IPS-15b (cell line): ENCODE results near the gene BST1.

ENCODE experiments used
- H3K27me3 ChIP-seq: one replicate; pipeline ENCODE4 v1.6.1; 2013; ENCODE audit warnings: low read length; ENCODE audit not compliant: control insufficient read depth, insufficient read depth
- H3K36me3 ChIP-seq: one replicate; pipeline ENCODE4 v1.6.1; 2013; ENCODE audit warnings: low read length; ENCODE audit not compliant: control insufficient read depth, insufficient read depth
- H3K4me1 ChIP-seq: one replicate; pipeline ENCODE4 v1.6.1; 2013; ENCODE audit warnings: mild to moderate bottlenecking, low read length; ENCODE audit not compliant: control insufficient read depth, insufficient read depth
- H3K4me3 ChIP-seq: one replicate; pipeline ENCODE4 v1.5.1; 2013; ENCODE audit warnings: low read depth, low read length
- H3K9ac ChIP-seq: one replicate; pipeline ENCODE4 v1.6.1; 2013; ENCODE audit warnings: low read depth, mild to moderate bottlenecking, low read length
- H3K9me3 ChIP-seq: one replicate; pipeline ENCODE4 v1.6.1; 2013; ENCODE audit warnings: mild to moderate bottlenecking, low read length; ENCODE audit not compliant: control insufficient read depth, insufficient read depth

BST1 gene

DNA sequence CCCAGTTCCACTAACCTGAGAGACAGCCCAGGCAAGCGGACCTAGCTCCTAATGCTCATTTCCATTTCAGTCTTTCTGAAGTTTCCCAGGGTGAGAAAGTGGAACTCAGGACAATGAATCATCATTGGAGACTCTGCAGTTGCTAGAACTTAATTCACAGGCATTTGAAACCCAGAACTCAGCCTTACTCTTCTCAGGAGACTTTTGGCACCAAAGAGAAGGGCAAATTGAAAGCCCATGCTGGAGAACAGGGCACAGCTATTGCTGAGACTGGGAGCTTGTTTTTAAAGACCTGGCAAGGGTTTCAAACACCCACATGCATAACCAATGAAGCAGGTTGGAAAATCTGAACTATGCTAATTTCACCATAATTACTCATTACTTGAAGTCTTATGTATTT is 36.0 kb downstream of the BST1 start:
- Histone ChIP-seq H3K27me3 (no peaks in the 10 kb centered on the region), H3K4me3 (no peak overlapping the region), H3K9me3 (no peaks in the 10 kb centered on the region), H3K9ac (no peak overlapping the region), H3K36me3 (no peaks in the 10 kb centered on the region), H3K4me1 (no peaks in the 10 kb centered on the region)

DNA sequence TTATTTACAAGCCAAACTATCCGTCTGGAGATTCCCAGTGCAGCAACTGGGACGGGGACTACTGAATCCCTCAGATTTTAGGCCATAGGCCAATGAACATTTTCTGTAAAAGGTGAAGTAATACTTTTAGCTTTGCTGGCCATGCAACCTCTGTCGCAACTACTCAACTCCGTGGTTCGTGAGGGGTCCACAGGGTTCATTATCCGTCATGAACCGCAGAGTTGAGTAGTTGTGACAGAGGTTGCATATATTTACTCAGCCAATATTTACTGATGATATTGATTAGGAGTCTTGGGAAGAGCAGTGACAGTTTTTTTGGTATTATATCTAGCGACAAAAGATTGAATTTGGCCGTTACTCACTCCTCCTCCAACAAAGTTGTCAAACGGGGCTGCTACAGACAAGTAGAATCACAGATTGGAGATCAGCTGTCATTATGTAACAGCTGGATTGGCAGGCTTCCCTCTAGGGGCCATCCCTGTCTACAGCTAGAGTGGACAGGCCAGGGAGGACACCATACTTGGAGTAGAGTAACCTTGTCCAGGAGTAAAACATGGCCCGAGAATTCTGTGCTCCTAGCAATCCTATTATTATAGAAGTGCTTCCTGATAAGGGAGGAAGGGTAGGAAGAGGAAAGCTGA is 38.0 kb downstream of the BST1 start:
- no peaks in the 10 kb centered on the region for H3K9me3 ChIP-seq
- no peak overlapping the region for H3K9ac ChIP-seq
- no peaks in the 10 kb centered on the region for H3K27me3 ChIP-seq
- H3K4me1 ChIP-seq = no peaks in the 10 kb centered on the region
- no peaks in the 10 kb centered on the region for H3K36me3 ChIP-seq
- no peak overlapping the region for H3K4me3 ChIP-seq

DNA sequence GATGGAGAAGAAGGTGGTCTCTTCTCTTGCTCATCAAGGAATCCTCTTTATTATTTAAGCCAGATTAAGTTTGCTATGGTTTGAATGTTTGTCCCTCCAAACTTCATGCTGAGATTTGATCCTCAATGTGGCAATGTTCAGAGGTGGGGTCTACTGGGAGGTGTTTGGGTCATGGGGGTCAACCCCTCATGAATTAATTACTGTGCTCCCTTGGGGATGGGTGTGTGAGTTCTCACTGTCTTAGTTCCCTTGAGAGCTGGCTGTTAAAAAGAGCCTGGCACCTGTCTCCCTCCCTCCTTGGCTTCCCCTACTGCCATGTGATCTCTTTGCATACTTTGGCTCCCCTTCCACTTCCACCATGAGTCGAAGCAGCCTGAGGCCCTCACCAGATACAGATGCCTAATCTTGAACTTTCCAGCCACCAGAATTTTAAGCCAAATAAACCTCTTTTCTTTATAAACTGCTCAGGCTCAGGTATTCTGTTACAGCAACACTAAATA is 39.3 kb downstream of the BST1 start:
- no peaks in the 10 kb centered on the region for H3K36me3 ChIP-seq
- H3K27me3 ChIP-seq = no peaks in the 10 kb centered on the region
- H3K4me1 ChIP-seq = no peaks in the 10 kb centered on the region
- no peak overlapping the region for H3K4me3 ChIP-seq
- no peak overlapping the region for H3K9ac ChIP-seq
- no peaks in the 10 kb centered on the region for H3K9me3 ChIP-seq

DNA sequence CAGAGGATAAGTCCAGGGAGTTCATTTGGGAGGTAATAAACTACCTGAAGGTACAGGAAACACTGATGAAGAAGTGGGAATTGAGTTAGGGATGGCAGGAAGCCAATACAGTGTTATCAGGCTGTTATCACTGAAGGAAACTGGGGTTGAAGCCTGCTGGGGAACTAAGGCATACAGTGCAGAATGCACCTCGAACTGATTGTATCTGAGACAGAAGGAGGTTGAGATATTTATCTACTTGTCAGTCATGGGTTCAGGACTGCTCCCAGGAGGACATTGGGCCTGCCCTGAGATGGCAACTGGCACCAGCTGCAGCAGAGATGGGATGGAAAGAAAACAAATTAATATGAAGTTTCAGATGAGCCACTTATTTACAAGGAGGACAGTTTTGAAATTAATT is 39.8 kb downstream of the BST1 start:
- Histone ChIP-seq H3K4me1 (no peaks in the 10 kb centered on the region), H3K36me3 (no peaks in the 10 kb centered on the region), H3K27me3 (no peaks in the 10 kb centered on the region), H3K9me3 (no peaks in the 10 kb centered on the region), H3K4me3 (no peak overlapping the region), H3K9ac (no peak overlapping the region)

DNA sequence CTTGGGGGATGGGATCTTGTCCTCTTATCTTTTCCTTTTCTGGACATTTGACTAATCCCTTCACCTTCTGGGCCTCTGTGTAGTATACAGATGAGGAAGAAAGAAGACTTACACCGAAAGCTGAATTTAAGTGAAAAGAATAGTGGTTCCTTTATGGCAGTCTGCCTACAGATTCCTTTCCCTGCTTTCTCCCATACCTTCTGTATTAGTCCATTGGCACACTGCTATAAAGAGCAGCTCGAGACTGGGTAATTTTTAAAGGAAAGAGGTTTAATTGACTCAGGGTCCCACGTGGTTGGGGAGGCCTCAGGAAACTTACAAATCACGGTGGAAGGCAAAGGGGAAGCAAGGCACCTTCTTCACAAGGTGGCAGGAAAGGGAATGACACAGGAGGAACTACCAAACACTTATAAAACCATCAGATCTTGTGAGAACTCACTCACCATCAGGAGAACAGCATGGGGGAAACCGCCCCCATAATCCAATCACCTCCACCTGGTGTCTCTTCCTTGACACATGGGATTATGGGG is 41.2 kb downstream of the BST1 start:
- Histone ChIP-seq H3K4me3 (no peak overlapping the region), H3K27me3 (no peaks in the 10 kb centered on the region), H3K4me1 (no peaks in the 10 kb centered on the region), H3K9ac (no peak overlapping the region), H3K9me3 (no peaks in the 10 kb centered on the region), H3K36me3 (no peaks in the 10 kb centered on the region)

DNA sequence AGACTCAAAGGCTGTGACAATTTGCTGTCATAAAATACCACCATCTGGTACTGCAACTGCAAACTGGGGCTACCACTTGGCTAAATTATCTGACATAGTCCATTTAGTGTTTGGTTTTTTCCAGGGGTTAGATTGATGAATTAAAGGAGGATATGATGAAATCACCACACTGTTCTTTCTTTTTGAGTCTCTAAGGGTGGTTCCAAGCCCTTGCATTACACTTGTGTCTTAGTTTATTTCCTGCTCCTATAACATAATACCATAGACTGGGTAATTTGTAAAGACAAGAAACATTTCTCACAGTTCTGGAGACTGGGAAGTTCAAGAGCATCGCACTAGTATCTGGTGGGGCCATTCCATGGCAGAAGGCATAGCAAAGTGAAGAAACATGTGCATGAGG is 43.2 kb downstream of the BST1 start:
- Histone ChIP-seq H3K9me3 (no peaks in the 10 kb centered on the region), H3K4me1 (no peaks in the 10 kb centered on the region), H3K4me3 (no peak overlapping the region), H3K9ac (no peak overlapping the region), H3K36me3 (no peaks in the 10 kb centered on the region), H3K27me3 (no peaks in the 10 kb centered on the region)

DNA sequence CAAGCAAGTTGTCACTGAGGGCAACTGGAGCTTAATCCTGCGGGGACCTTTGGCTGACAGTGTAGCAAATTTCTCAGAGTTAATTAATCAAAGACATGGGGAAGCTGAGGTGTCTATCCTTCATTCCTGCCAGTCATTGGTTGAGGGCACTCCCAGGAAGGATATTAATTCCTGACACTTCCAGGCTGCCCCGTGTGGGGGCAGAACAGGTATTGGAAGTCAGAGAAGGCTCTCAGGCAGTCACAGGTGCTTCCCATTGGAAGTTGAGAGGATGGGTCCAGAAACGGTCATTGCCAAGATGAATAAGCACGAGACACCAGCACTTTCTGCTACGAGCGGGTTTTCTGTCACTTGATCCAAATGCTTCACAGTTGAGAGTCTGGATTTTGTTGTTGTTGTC is 46.1 kb downstream of the BST1 start:
- H3K9ac ChIP-seq = no peak overlapping the region
- no peaks in the 10 kb centered on the region for H3K27me3 ChIP-seq
- H3K9me3 ChIP-seq = no peaks in the 10 kb centered on the region
- no peaks in the 10 kb centered on the region for H3K36me3 ChIP-seq
- H3K4me3 ChIP-seq = no peak overlapping the region
- no peaks in the 10 kb centered on the region for H3K4me1 ChIP-seq

DNA sequence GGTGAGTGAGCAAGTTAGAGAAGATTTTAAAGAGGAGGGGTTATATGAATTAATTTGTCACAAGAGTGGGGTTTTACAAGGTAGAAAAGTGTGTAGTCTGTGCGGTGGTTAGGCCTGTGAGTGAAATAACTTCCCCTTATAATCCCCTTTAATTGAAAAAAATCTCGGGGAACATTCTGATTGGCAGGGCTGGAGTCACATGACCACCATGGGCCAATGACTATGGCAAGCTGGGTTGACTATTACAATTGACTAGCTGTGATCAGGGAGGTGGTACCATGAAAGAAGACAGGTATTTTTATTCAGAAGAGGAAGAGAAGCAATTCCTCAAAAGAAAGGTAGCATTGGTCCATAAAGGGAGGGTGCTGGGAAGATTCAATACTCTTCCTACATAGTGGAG is 48.3 kb downstream of the BST1 start:
- H3K9me3 ChIP-seq = no peaks in the 10 kb centered on the region
- H3K4me1 ChIP-seq = no peaks in the 10 kb centered on the region
- H3K9ac ChIP-seq = no peak overlapping the region
- H3K36me3 ChIP-seq = no peaks in the 10 kb centered on the region
- no peaks in the 10 kb centered on the region for H3K27me3 ChIP-seq
- H3K4me3 ChIP-seq = no peak overlapping the region

DNA sequence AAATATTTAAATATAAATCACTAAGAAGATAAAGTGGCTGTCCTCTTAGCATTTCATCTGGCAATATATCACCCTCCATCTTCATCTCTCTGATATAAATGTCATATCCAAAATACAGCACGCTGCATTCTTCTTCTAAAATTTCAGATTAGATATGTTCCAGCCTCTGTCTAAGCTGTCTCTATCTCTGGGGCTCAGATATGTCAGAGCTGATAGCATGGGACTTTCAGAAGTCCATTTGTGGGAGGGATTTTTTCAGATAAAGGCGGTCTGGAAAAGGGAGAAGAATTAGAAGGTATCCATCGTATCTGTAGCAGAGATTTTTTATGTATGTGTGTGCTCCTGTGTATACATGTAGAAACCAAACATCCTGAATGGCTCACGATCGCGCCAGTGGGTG is 50.2 kb downstream of the BST1 start:
- no peak overlapping the region for H3K9ac ChIP-seq
- H3K4me1 ChIP-seq = no peaks in the 10 kb centered on the region
- H3K9me3 ChIP-seq = no peaks in the 10 kb centered on the region
- H3K4me3 ChIP-seq = no peak overlapping the region
- H3K36me3 ChIP-seq = no peaks in the 10 kb centered on the region
- no peaks in the 10 kb centered on the region for H3K27me3 ChIP-seq

DNA sequence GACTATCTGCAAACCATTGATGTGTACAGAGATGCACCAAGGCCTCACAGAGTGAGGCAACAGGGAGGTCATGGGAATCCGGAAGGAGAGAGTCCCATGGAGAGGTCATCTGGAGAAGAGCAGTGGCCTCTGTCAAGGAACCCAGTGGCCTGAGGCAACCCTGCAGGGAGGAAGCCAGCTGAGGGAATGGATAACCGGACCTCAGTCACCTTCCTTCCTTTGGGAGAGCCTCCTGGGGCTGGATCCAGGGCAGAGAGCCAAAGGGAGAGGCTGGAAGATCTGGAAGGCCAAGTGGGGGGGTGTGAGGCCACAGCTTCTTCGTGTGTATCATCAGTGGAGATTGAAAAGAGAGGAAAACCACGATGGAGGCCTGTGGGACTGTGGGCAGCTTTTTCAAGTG is 50.9 kb downstream of the BST1 start:
- H3K9me3 ChIP-seq = no peaks in the 10 kb centered on the region
- no peaks in the 10 kb centered on the region for H3K4me1 ChIP-seq
- no peaks in the 10 kb centered on the region for H3K27me3 ChIP-seq
- H3K36me3 ChIP-seq = no peaks in the 10 kb centered on the region
- no peak overlapping the region for H3K4me3 ChIP-seq
- H3K9ac ChIP-seq = no peak overlapping the region

DNA sequence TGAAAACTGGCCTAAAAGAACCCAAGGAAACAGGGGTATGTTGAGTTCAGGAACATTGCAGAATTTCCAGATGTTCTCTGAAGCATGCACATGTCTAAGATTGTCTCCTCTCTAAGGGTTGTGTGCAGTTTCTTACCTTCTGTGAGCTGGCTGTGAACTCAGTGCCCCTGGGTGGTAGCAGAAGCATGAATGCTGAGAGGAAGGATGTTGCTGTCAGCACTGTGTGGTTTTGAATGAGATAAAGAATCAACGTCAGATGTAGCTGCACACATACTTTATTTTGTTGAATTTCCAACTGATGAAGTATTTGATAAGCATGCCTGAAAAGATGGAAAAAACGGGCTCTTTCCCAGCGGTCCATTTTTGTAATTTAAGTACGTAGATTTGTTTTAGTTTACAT is 51.5 kb downstream of the BST1 start:
- Histone ChIP-seq H3K9me3 (no peaks in the 10 kb centered on the region), H3K4me3 (no peak overlapping the region), H3K27me3 (no peaks in the 10 kb centered on the region), H3K36me3 (no peaks in the 10 kb centered on the region), H3K4me1 (no peaks in the 10 kb centered on the region), H3K9ac (no peak overlapping the region)

DNA sequence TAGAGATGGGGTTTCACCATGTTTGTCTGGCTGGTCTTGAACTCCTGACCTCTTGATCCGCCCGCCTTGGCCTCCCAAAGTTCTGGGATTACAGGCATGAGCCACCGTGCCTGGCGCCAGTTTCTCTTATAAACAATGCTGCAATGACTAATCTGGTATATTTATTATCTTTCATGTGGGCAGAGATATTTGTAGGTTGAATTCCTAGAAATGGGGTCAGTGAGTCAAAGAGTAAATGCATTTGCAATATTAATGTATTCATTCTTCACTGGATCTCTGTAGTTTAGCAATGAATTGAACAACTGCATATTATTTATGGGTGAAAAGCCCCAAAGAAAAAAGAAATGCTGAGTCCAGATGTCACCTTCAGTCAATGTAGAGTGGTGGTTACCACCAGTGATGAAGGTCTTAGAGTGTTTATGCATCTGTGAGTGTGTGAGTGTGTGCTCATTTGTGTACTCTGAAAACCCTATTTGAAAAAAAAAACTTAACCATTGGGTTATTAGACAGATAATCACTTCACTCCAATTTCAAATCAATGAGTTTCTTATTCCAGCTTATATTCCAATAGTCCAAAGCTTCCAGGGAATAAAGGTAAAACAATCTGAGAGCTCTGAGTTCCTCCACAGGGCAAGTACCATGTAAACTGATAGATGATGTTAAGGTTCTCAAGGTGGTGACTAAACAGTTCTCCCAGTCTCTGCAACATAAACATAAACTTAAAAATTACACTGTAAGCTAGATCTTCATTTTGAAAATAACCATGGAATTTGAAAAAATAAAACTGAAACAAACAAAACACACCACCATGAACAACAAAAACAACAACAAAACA is 52.7 kb downstream of the BST1 start:
- Histone ChIP-seq H3K4me3 (no peak overlapping the region), H3K4me1 (no peaks in the 10 kb centered on the region), H3K9ac (no peak overlapping the region)

More for the DNA sequence above, 52.7 kb downstream of the BST1 start:
- no peaks in the 10 kb centered on the region for H3K9me3 ChIP-seq
- no peaks in the 10 kb centered on the region for H3K27me3 ChIP-seq
- H3K36me3 ChIP-seq = no peaks in the 10 kb centered on the region
